Neuronal stem cell (in vitro differentiated cells): ENCODE data around the gene PGP.

ENCODE experiments used
- DNase-seq: peaks from one replicate; pipeline ENCODE4 v3.0.0-alpha.2; 2013; ENCODE audit warnings: low spot score
- H2AFZ ChIP-seq: one replicate; pipeline ENCODE4 v1.6.1; 2013; ENCODE audit warnings: mild to moderate bottlenecking, low read length, inconsistent platforms
- H2AK5ac ChIP-seq: 2 replicates; pipeline ENCODE4 v1.6.1; 2013; ENCODE audit warnings: low read depth, mild to moderate bottlenecking, inconsistent platforms, low read length, moderate library complexity, mixed read lengths
- H2BK120ac ChIP-seq: 2 replicates; pipeline ENCODE4 v1.6.1; 2013; ENCODE audit warnings: low read depth, mild to moderate bottlenecking, inconsistent platforms, low read length, moderate library complexity, mixed read lengths
- H2BK12ac ChIP-seq: one replicate; pipeline ENCODE4 v1.6.1; 2013; ENCODE audit warnings: low read length, inconsistent platforms
- H2BK15ac ChIP-seq: 2 replicates; pipeline ENCODE4 v1.6.1; 2013; ENCODE audit warnings: mild to moderate bottlenecking, low read length, inconsistent platforms, mixed read lengths
- H2BK5ac ChIP-seq: one replicate; pipeline ENCODE4 v1.6.1; 2013; ENCODE audit warnings: inconsistent platforms, mild to moderate bottlenecking, low read length, moderate library complexity
- H3K14ac ChIP-seq: one replicate; pipeline ENCODE4 v1.6.1; 2013; ENCODE audit warnings: low read length, inconsistent platforms
- H3K18ac ChIP-seq: 2 replicates; pipeline ENCODE4 v1.6.1; 2013; ENCODE audit warnings: low read length, inconsistent platforms
- H3K23ac ChIP-seq: 2 replicates; pipeline ENCODE4 v1.6.1; 2013; ENCODE audit warnings: low read depth, mild to moderate bottlenecking, mixed read lengths, low read length, inconsistent platforms; ENCODE audit not compliant: poor library complexity
- H3K27ac ChIP-seq: replicated peaks from 3 replicates; pipeline ENCODE4 v1.5.1; 2013; ENCODE audit warnings: low read length, inconsistent platforms
- H3K27me3 ChIP-seq, 3 experiments: 2 replicates each; pipeline ENCODE4 v1.6.1; 2013; ENCODE audit warnings: low read length in 3 of 3, mild to moderate bottlenecking in 2 of 3, inconsistent platforms in 1 of 3, low read depth in 1 of 3, mixed read lengths in 1 of 3, moderate library complexity in 1 of 3; ENCODE audit not compliant: control insufficient read depth in 3 of 3, insufficient read depth in 3 of 3
- H3K36me3 ChIP-seq, 2 donors: replicated peaks in 1 of 2; 2 replicates each; pipeline ENCODE4 v1.6.1; 2013; ENCODE audit warnings: low read length in 2 of 2; ENCODE audit not compliant: control insufficient read depth in 2 of 2, insufficient read depth in 2 of 2
- H3K4ac ChIP-seq: 2 replicates; pipeline ENCODE4 v1.6.1; 2013; ENCODE audit warnings: inconsistent platforms, mild to moderate bottlenecking, low read length, moderate library complexity
- H3K4me1 ChIP-seq, 2 donors: 1 replicate in 1 of 2; 2 replicates in 1 of 2; pipeline ENCODE4 v1.6.1; 2013; ENCODE audit warnings: low read length in 2 of 2, low read depth in 1 of 2; ENCODE audit not compliant: control insufficient read depth in 2 of 2, insufficient read depth in 1 of 2
- H3K4me2 ChIP-seq: one replicate; pipeline ENCODE4 v1.6.1; 2013; ENCODE audit warnings: mild to moderate bottlenecking, low read length, inconsistent platforms; ENCODE audit not compliant: insufficient read depth, poor library complexity, severe bottlenecking
- H3K4me3 ChIP-seq, 2 donors: 2 replicates each; pipeline ENCODE4 v1.5.1; 2013; ENCODE audit warnings: low read length in 2 of 2, mild to moderate bottlenecking in 2 of 2, inconsistent platforms in 1 of 2, moderate library complexity in 1 of 2
- H3K79me1 ChIP-seq: one replicate; pipeline ENCODE4 v1.6.1; 2013; ENCODE audit warnings: low read depth, mild to moderate bottlenecking, inconsistent platforms, low read length, moderate library complexity
- H3K9ac ChIP-seq: one replicate; pipeline ENCODE4 v1.6.1; 2013; ENCODE audit warnings: mild to moderate bottlenecking, low read depth, low read length, inconsistent platforms; ENCODE audit not compliant: poor library complexity
- H3K9me3 ChIP-seq, 2 donors: replicated peaks in 1 of 2; 2 replicates each; pipeline versions ENCODE3 to v1.6.1; 2013; ENCODE audit warnings: low read length in 2 of 2, mild to moderate bottlenecking in 2 of 2, inconsistent platforms in 1 of 2, low read depth in 1 of 2, mixed read lengths in 1 of 2, moderate library complexity in 1 of 2; ENCODE audit not compliant: control insufficient read depth in 2 of 2, insufficient read depth in 1 of 2
- H4K8ac ChIP-seq: one replicate; pipeline ENCODE4 v1.6.1; 2013; ENCODE audit warnings: low read depth, mild to moderate bottlenecking, inconsistent platforms, low read length, moderate library complexity
- H4K91ac ChIP-seq: one replicate; pipeline ENCODE4 v1.6.1; 2013; ENCODE audit warnings: low read length, low read depth, mild to moderate bottlenecking, inconsistent platforms; ENCODE audit not compliant: poor library complexity
- WGBS, 2 donors: extraction: QIAGEN DNeasy Blood & Tissue Kit; methylation state at CpG; one replicate each; pipeline ENCODE4 v1.1.7; 2013; ENCODE audit warnings: missing lambda C conversion rate in 2 of 2, mixed read lengths in 1 of 2; ENCODE audit not compliant: insufficient read length in 2 of 2, insufficient replicate concordance in 1 of 2; ENCODE audit errors: extremely low coverage in 2 of 2; 5-methylcytosine and 5-hydroxymethylcytosine counted together

Gene PGP

DNA sequence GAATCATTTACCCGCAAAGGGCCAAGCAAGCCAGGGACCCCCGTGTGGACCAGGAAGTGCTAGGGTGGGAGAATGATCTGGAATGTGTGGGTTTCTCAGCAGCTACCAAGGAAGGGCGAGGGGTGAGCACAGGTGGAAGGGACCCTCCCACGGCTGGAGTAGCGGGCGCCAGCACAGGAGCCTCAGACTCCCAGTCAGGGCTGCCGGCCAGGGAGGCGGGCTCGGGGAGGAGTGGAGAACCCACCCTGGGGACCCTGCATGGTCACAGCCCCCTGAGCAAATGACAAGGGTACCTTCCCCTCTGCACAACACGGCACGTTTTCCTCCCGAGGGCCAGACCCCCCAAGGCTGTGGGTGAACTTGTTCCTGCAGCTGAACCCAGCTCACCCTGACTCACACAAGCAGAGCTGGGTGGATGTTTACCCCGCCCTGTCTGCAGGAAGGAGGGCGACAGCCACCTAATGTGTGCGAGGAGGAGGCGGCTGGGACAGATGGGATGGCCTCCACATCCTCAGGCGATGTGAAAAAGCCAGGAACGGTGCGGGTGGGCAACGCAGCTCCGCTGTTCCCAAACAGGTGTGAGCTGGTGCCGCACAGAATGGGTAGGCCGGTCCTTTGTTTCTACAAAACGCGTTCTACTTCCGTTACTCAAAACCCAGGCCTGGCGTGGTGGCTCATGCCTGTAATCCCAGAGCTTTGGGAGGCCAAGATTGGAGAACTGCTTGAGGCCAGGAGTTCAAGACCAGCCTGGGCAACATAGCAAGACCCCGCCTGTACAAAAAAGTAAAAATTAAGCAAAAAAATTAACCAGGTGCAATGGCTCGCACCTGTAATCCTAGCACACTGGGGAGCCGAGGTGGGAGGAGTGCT, 30.5 kb upstream of the PGP start:
- no peak overlapping the region for H3K27ac ChIP-seq
- no peak overlapping the region for H3K23ac ChIP-seq
- H2BK12ac ChIP-seq: no peak overlapping the region
- DNase-seq: no peak
- H2BK15ac ChIP-seq: no peak overlapping the region
- no peak overlapping the region for H2BK120ac ChIP-seq
- no peak overlapping the region for H3K9ac ChIP-seq
- no peak overlapping the region for H4K8ac ChIP-seq
- no peak overlapping the region for H3K4ac ChIP-seq
- no peak overlapping the region for H3K4me2 ChIP-seq
- peaks cover 45 to 83% of the 10 kb centered on the region in 2 donors for H3K36me3 ChIP-seq
- H3K4me3 ChIP-seq: no peak overlapping the region
- no peaks in the 10 kb centered on the region for H3K9me3 ChIP-seq
- H3K27me3 ChIP-seq: no peaks in the 10 kb centered on the region
- no peak overlapping the region for H2BK5ac ChIP-seq
- H3K4me1 ChIP-seq: peaks cover 0 to under 1% of the 10 kb centered on the region in 2 donors
- no peak overlapping the region for H2AK5ac ChIP-seq
- peaks cover 4% of the 10 kb centered on the region for H3K79me1 ChIP-seq
- no peak overlapping the region for H4K91ac ChIP-seq
- H3K18ac ChIP-seq: no peak overlapping the region
- no peak overlapping the region for H2AFZ ChIP-seq
- WGBS, 2 donors: no CpG with 5 or more reads among the region's 30 CpGs
- H3K14ac ChIP-seq: no peak overlapping the region

DNA sequence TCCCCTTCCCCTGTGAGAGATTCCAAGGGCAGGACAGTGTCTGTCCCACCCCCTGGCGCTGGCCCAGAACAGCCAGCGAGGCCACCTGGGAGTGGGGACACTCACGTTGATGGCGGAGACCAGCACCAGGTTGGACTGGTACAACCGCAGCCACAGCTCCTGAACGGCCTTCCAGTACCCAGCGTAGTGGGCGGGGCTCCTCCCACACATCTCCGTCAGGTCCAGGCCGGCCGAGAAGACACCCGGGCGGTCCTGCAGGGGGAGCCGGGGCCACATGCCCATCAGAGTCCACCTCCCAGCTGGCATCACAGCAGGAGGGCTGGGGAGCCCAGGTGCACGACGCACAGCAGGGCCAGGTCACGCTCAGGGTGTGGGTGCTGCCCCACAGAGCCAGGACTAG, 29.7 kb upstream of the PGP start:
- no peaks in the 10 kb centered on the region for H3K27me3 ChIP-seq
- H2BK5ac ChIP-seq: no peak overlapping the region
- no peak overlapping the region for H2AK5ac ChIP-seq
- no peak overlapping the region for H3K18ac ChIP-seq
- H2BK120ac ChIP-seq: no peak overlapping the region
- H3K9me3 ChIP-seq: no peaks in the 10 kb centered on the region
- H3K79me1 ChIP-seq: peaks cover 4% of the 10 kb centered on the region
- H3K4me2 ChIP-seq: no peak overlapping the region
- no peak overlapping the region for H4K8ac ChIP-seq
- peaks cover 47 to 84% of the 10 kb centered on the region in 2 donors for H3K36me3 ChIP-seq
- H3K4me1 ChIP-seq: no peaks in the 10 kb centered on the region
- no peak for DNase-seq
- H3K9ac ChIP-seq: no peak overlapping the region
- H3K4ac ChIP-seq: no peak overlapping the region
- H2BK15ac ChIP-seq: no peak overlapping the region
- H3K14ac ChIP-seq: no peak overlapping the region
- H4K91ac ChIP-seq: no peak overlapping the region
- H3K23ac ChIP-seq: no peak overlapping the region
- no peak overlapping the region for H3K27ac ChIP-seq
- no peak overlapping the region for H2BK12ac ChIP-seq
- no CpG with 5 or more reads among the region's 17 CpGs for WGBS, 2 donors
- H2AFZ ChIP-seq: no peak overlapping the region
- H3K4me3 ChIP-seq: no peak overlapping the region

DNA sequence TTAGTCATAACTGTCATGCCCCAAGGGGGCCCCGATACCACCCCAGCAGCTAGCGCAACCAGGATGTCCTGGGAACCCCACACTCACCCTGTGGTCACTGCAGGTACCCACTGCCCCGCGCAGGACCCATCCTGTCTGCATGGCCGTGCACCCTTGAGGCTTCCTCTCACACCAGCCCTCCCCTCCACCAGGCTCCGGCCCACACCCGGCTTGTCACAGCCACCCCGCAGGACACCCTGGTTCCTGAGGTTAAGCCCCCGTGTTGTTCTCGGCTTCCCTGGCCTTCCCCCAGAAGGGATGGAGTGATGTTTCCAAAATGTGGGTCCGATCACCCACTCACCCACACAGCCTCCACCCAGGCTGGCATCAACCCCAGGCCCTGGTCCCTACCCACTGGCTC, 29.1 kb upstream of the PGP start:
- Histone ChIP-seq H3K18ac (no peak overlapping the region), H2AFZ (no peak overlapping the region), H3K4ac (no peak overlapping the region), H2BK12ac (no peak overlapping the region), H3K4me3 (no peak overlapping the region), H3K23ac (no peak overlapping the region), H4K8ac (no peak overlapping the region), H3K9ac (no peak overlapping the region), H2BK5ac (no peak overlapping the region), H3K27ac (no peak overlapping the region), H3K9me3 (no peaks in the 10 kb centered on the region), H2AK5ac (no peak overlapping the region), H3K36me3 (peaks cover 45 to 83% of the 10 kb centered on the region in 2 donors), H3K4me2 (no peak overlapping the region), H3K4me1 (no peaks in the 10 kb centered on the region), H3K14ac (no peak overlapping the region), H2BK120ac (no peak overlapping the region), H3K79me1 (peaks cover 4% of the 10 kb centered on the region), H3K27me3 (no peaks in the 10 kb centered on the region), H4K91ac (no peak overlapping the region), H2BK15ac (no peak overlapping the region)
- no CpG with 5 or more reads among the region's 11 CpGs for WGBS, 2 donors
- no peak for DNase-seq

DNA sequence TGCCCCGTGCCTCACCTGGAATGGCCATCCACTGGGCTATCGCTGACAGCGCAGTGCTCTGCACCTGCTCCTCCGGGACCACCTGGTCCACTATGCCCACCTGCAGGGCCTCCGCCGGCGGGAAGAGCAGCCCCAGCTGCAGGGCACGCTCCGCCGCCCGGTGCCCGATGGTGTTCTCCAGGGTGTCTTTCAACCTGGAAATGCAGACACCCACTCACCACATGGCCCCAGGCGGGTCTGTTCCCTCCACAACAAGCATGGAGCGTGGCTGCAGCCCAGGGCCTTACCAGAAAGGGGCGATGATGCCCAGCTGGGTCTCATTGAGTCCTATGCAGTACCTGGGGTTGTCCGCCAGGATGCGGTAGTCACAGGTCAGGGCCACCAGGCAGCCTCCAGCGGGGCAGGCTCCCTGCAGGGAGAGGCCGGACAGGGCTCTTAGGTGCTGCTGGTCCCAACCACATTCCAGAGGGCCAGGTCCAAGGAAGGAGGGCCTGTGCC, 28.4 kb upstream of the PGP start:
- Histone ChIP-seq H3K79me1 (peaks cover 4% of the 10 kb centered on the region), H3K9me3 (no peaks in the 10 kb centered on the region), H4K8ac (no peak overlapping the region), H2BK120ac (no peak overlapping the region), H2BK5ac (no peak overlapping the region), H4K91ac (no peak overlapping the region), H3K9ac (no peak overlapping the region), H3K36me3 (peaks cover 42 to 82% of the 10 kb centered on the region in 2 donors), H3K4ac (no peak overlapping the region), H3K23ac (no peak overlapping the region), H3K14ac (no peak overlapping the region), H3K4me3 (no peak overlapping the region), H3K18ac (no peak overlapping the region), H2BK15ac (no peak overlapping the region), H3K4me2 (no peak overlapping the region), H3K27ac (no peak overlapping the region), H2AFZ (no peak overlapping the region), H2BK12ac (no peak overlapping the region), H2AK5ac (no peak overlapping the region), H3K4me1 (peaks cover 0 to 3% of the 10 kb centered on the region in 2 donors), H3K27me3 (no peaks in the 10 kb centered on the region)
- DNase-seq: no peak
- WGBS, 2 donors: no CpG with 5 or more reads among the region's 19 CpGs
